ENCODE data around the gene MYO18A. TPM values are rescaled to one million over a fixed set of nuclear protein-coding genes. Genes with fewer than 3 reads are reported as not detected.
A peak's percentile ranks its signal among the peaks of the same experiment; 100 is the strongest.

The MYO18A gene
- total RNA-seq, 1 experiment from 2014 or later: 89.9 TPM

- H3K4me3 Mint-ChIP-seq (ENCODE audit: low read depth, unreplicated experiment): no peak overlapping the region
- peaks cover 40% of the 10 kb centered on the region for H3K4me1 Mint-ChIP-seq (ENCODE audit: low read depth, unreplicated experiment)
- no peak overlapping the region for H3K27ac Mint-ChIP-seq (ENCODE audit: unreplicated experiment)
- CTCF ChIA-PET: interaction anchor here (1.0 to 3.2 kb wide), 3 partner anchors 16 to 24 kb away, joined by 4 to 30 read pairs (median 13); no protein-coding TSS in a partner anchor
- TF ChIP-seq CTCF (IDR thresholded peaks at IDR 0.05; ENCODE audit: unreplicated experiment): no peak
- H3K9me3 Mint-ChIP-seq (ENCODE audit: low read depth, unreplicated experiment): no peaks in the 10 kb centered on the region
- peaks cover 4% of the 10 kb centered on the region for H3K36me3 Mint-ChIP-seq (ENCODE audit: insufficient read depth, unreplicated experiment)
- no peaks in the 10 kb centered on the region for H3K27me3 Mint-ChIP-seq (ENCODE audit: unreplicated experiment)
- intact Hi-C loops (cut with micrococcal nuclease; ENCODE audit: unreplicated experiment): no loop called here
- no peak for DNase-seq
- BruUV-seq (replicated peaks): no TSS peak
Measured at GRCh38 chr17:29140631-29141513, 39.3 kb downstream of the MYO18A start.

- H3K9me3 Mint-ChIP-seq (ENCODE audit: low read depth, unreplicated experiment): no peaks in the 10 kb centered on the region
- H3K27ac Mint-ChIP-seq (ENCODE audit: unreplicated experiment): no peak overlapping the region
- BruUV-seq (replicated peaks): no TSS peak
- CTCF ChIA-PET: interaction anchor here (1.0 kb wide), 2 partner anchors 16 to 23 kb away, joined by 4 to 13 read pairs; no protein-coding TSS in a partner anchor
- no peak overlapping the region for H3K4me3 Mint-ChIP-seq (ENCODE audit: low read depth, unreplicated experiment)
- TF ChIP-seq CTCF (IDR thresholded peaks at IDR 0.05; ENCODE audit: unreplicated experiment): no peak
- intact Hi-C loops (cut with micrococcal nuclease; ENCODE audit: unreplicated experiment): no loop called here
- DNase-seq: peak; percentile 56
- H3K36me3 Mint-ChIP-seq (ENCODE audit: insufficient read depth, unreplicated experiment): peaks cover 4% of the 10 kb centered on the region
- no peaks in the 10 kb centered on the region for H3K27me3 Mint-ChIP-seq (ENCODE audit: unreplicated experiment)
- H3K4me1 Mint-ChIP-seq (ENCODE audit: low read depth, unreplicated experiment): peaks cover 33% of the 10 kb centered on the region
Measured at GRCh38 chr17:29140051-29140621, 40.1 kb downstream of the MYO18A start.

GRCh38 chr17:29138971-29139691 lies 41.1 kb downstream of the MYO18A start:
- Mint-ChIP-seq H3K4me3 (ENCODE audit: low read depth, unreplicated experiment) (no peak overlapping the region), H3K4me1 (ENCODE audit: low read depth, unreplicated experiment) (peaks cover 27% of the 10 kb centered on the region), H3K9me3 (ENCODE audit: low read depth, unreplicated experiment) (no peaks in the 10 kb centered on the region), H3K36me3 (ENCODE audit: insufficient read depth, unreplicated experiment) (peaks cover 1% of the 10 kb centered on the region), H3K27me3 (ENCODE audit: unreplicated experiment) (no peaks in the 10 kb centered on the region), H3K27ac (ENCODE audit: unreplicated experiment) (no peak overlapping the region)
- CTCF ChIA-PET: interaction anchor here (1.1 to 2.6 kb wide), 2 partner anchors 15 to 152 kb away, joined by 3 to 9 read pairs; no protein-coding TSS in a partner anchor
- no peak for DNase-seq
- no peak for TF ChIP-seq CTCF (IDR thresholded peaks at IDR 0.05; ENCODE audit: unreplicated experiment)
- no TSS peak for BruUV-seq (replicated peaks)
- intact Hi-C loops (cut with micrococcal nuclease; ENCODE audit: unreplicated experiment): no loop called here

- Mint-ChIP-seq H3K27ac (ENCODE audit: unreplicated experiment) (no peak overlapping the region), H3K36me3 (ENCODE audit: insufficient read depth, unreplicated experiment) (no peaks in the 10 kb centered on the region), H3K4me3 (ENCODE audit: low read depth, unreplicated experiment) (no peak overlapping the region), H3K9me3 (ENCODE audit: low read depth, unreplicated experiment) (no peaks in the 10 kb centered on the region), H3K4me1 (ENCODE audit: low read depth, unreplicated experiment) (peaks cover 26% of the 10 kb centered on the region), H3K27me3 (ENCODE audit: unreplicated experiment) (no peaks in the 10 kb centered on the region)
- TF ChIP-seq CTCF (IDR thresholded peaks at IDR 0.05; ENCODE audit: unreplicated experiment): no peak
- intact Hi-C loops (cut with micrococcal nuclease; ENCODE audit: unreplicated experiment): no loop called here
- BruUV-seq (replicated peaks): no TSS peak
- no peak for DNase-seq
- CTCF ChIA-PET: interaction anchor here (0.5 to 2.6 kb wide), 3 partner anchors 14 to 151 kb away, joined by 3 to 9 read pairs (median 5); no protein-coding TSS in a partner anchor
Measured at GRCh38 chr17:29138184-29138955, 41.8 kb downstream of the MYO18A start.

All from Calu3 (cell line).